Measurements from ENCODE around the gene OSBPL10. TPM values are rescaled to one million over a fixed set of nuclear protein-coding genes. Genes with fewer than 3 reads are reported as not detected.

OSBPL10 gene
- total RNA-seq, 2 donors from 2014 or later = 23.8 to 33.6 TPM

- Histone ChIP-seq H3K4me1 (ENCODE audit: control insufficient read depth, insufficient read depth, low read length) (no peaks in the 10 kb centered on the region), H3K36me3 (ENCODE audit: control insufficient read depth, insufficient read depth, low read length) (no peaks in the 10 kb centered on the region), H3K27ac (ENCODE audit: low read depth, low read length) (no peak overlapping the region), H3K9me3 (ENCODE audit: control insufficient read depth, low read length) (no peaks in the 10 kb centered on the region), H3K4me3 (ENCODE audit: low read length) (no peak overlapping the region), H3K9ac (ENCODE audit: extremely low read depth, low read length, poor library complexity, severe bottlenecking) (no peak overlapping the region), H3K27me3 (ENCODE audit: control insufficient read depth, insufficient read depth, low read length, poor library complexity, severe bottlenecking) (peaks cover 5% of the 10 kb centered on the region)
- WGBS, 2 experiments (ENCODE audit: insufficient coverage in 1 of 2, insufficient read length in 1 of 2) = 94 to 100% methylated on average over 2 to 5 of the region's 5 CpGs
- no peak for DNase-seq
- TF ChIP-seq CTCF (conservative IDR thresholded peaks at IDR 0.05) = no peak
- Mint-ChIP-seq H3K9me3 (no peaks in the 10 kb centered on the region), H3K4me3 (no peak overlapping the region), H3K4me1 (peaks cover 20% of the 10 kb centered on the region), H3K27me3 (ENCODE audit: insufficient read depth) (peaks cover 3% of the 10 kb centered on the region), H3K27ac (no peak overlapping the region), H3K36me3 (ENCODE audit: low read depth) (peaks cover 2% of the 10 kb centered on the region)
Measured at GRCh38 chr3:31974471-31974870, 6.6 kb downstream of the OSBPL10 start.

GRCh38 chr3:31973837-31974236 is 7.2 kb downstream of the OSBPL10 start:
- H3K9ac ChIP-seq (ENCODE audit: extremely low read depth, low read length, poor library complexity, severe bottlenecking) = no peak overlapping the region
- H3K9me3 Mint-ChIP-seq = no peaks in the 10 kb centered on the region
- DNase-seq = no peak
- no peak overlapping the region for H3K27ac Mint-ChIP-seq
- TF ChIP-seq CTCF (conservative IDR thresholded peaks at IDR 0.05) = no peak
- WGBS, 2 experiments (ENCODE audit: insufficient coverage in 1 of 2, insufficient read length in 1 of 2) = 92% methylated on average over 5 of the region's 5 CpGs
- no peak overlapping the region for H3K4me3 Mint-ChIP-seq
- H3K27ac ChIP-seq (ENCODE audit: low read depth, low read length) = no peak overlapping the region
- H3K36me3 ChIP-seq (ENCODE audit: control insufficient read depth, insufficient read depth, low read length) = no peaks in the 10 kb centered on the region
- no peak overlapping the region for H3K4me3 ChIP-seq (ENCODE audit: low read length)
- H3K4me1 Mint-ChIP-seq = peaks cover 27% of the 10 kb centered on the region
- H3K27me3 Mint-ChIP-seq (ENCODE audit: insufficient read depth) = no peaks in the 10 kb centered on the region
- peaks cover 2% of the 10 kb centered on the region for H3K4me1 ChIP-seq (ENCODE audit: control insufficient read depth, insufficient read depth, low read length)
- no peaks in the 10 kb centered on the region for H3K9me3 ChIP-seq (ENCODE audit: control insufficient read depth, low read length)
- peaks cover 2% of the 10 kb centered on the region for H3K36me3 Mint-ChIP-seq (ENCODE audit: low read depth)
- no peaks in the 10 kb centered on the region for H3K27me3 ChIP-seq (ENCODE audit: control insufficient read depth, insufficient read depth, low read length, poor library complexity, severe bottlenecking)

GRCh38 chr3:31973081-31973480 is 8.0 kb downstream of the OSBPL10 start:
- Histone ChIP-seq H3K27me3 (ENCODE audit: control insufficient read depth, insufficient read depth, low read length, poor library complexity, severe bottlenecking) (no peaks in the 10 kb centered on the region), H3K9me3 (ENCODE audit: control insufficient read depth, low read length) (no peaks in the 10 kb centered on the region), H3K36me3 (ENCODE audit: control insufficient read depth, insufficient read depth, low read length) (no peaks in the 10 kb centered on the region), H3K9ac (ENCODE audit: extremely low read depth, low read length, poor library complexity, severe bottlenecking) (no peak overlapping the region), H3K4me3 (ENCODE audit: low read length) (no peak overlapping the region), H3K4me1 (ENCODE audit: control insufficient read depth, insufficient read depth, low read length) (peaks cover 2% of the 10 kb centered on the region), H3K27ac (ENCODE audit: low read depth, low read length) (no peak overlapping the region)
- no peak overlapping the region for H3K4me3 Mint-ChIP-seq
- DNase-seq = no peak
- WGBS, 2 experiments (ENCODE audit: insufficient coverage in 1 of 2, insufficient read length in 1 of 2) = 90 to 95% methylated on average over 3 to 4 of the region's 4 CpGs
- no peak for TF ChIP-seq CTCF (conservative IDR thresholded peaks at IDR 0.05)
- H3K9me3 Mint-ChIP-seq = no peaks in the 10 kb centered on the region
- H3K36me3 Mint-ChIP-seq (ENCODE audit: low read depth) = no peaks in the 10 kb centered on the region
- H3K4me1 Mint-ChIP-seq = peaks cover 34% of the 10 kb centered on the region
- H3K27ac Mint-ChIP-seq = no peak overlapping the region
- H3K27me3 Mint-ChIP-seq (ENCODE audit: insufficient read depth) = no peaks in the 10 kb centered on the region
